GM18526 (cell line): ENCODE measurements around the gene NUPR1.

Source experiments
- POLR2A ChIP-seq: IDR thresholded peaks from 3 replicates; pipeline ENCODE4 v1.6.1; 2011; ENCODE audit not compliant: insufficient read length; ENCODE audit errors: extremely low read depth

NUPR1 gene

GRCh38 chr16:28513484-28514181 lies 25.1 kb downstream of the NUPR1 start:
- no peak for TF ChIP-seq POLR2A

GRCh38 chr16:28511801-28512789 lies 26.7 kb downstream of the NUPR1 start:
- no peak for TF ChIP-seq POLR2A

- TF ChIP-seq POLR2A: no peak
Observed at GRCh38 chr16:28511031-28511430, 27.7 kb downstream of the NUPR1 start.

GRCh38 chr16:28505489-28506137 lies 33.2 kb downstream of the NUPR1 start:
- no peak for TF ChIP-seq POLR2A

GRCh38 chr16:28504707-28505404 lies 33.9 kb downstream of the NUPR1 start:
- no peak for TF ChIP-seq POLR2A

GRCh38 chr16:28503470-28504259 lies 35.1 kb downstream of the NUPR1 start:
- no peak for TF ChIP-seq POLR2A

GRCh38 chr16:28502290-28502689 lies 36.5 kb downstream of the NUPR1 start:
- no peak for TF ChIP-seq POLR2A

GRCh38 chr16:28501258-28502232 lies 37.2 kb downstream of the NUPR1 start:
- TF ChIP-seq POLR2A: no peak

- no peak for TF ChIP-seq POLR2A
Observed at GRCh38 chr16:28499854-28500253, 38.9 kb downstream of the NUPR1 start.

GRCh38 chr16:28498666-28499381 lies 40.0 kb downstream of the NUPR1 start:
- no peak for TF ChIP-seq POLR2A

- no peak for TF ChIP-seq POLR2A
Observed at GRCh38 chr16:28497861-28498599, 40.7 kb downstream of the NUPR1 start.

GRCh38 chr16:28497386-28497785 lies 41.4 kb downstream of the NUPR1 start:
- no peak for TF ChIP-seq POLR2A
